NB4 (cell line): ENCODE data around the gene MGRN1.
"Not testable (repeated sequence)": the region's sequence is repeated elsewhere in the genome, so short reads cannot be mapped to it uniquely, and the experiment has no call there.

ENCODE experiments used
- CTCF ChIP-seq: IDR thresholded peaks from one replicate; pipeline ENCODE4 v1.5.1; 2012; ENCODE audit warnings: low read depth, low read length
- MAX ChIP-seq: IDR thresholded peaks from 2 replicates; pipeline ENCODE4 v1.6.1; 2011; ENCODE audit warnings: low read depth, low read length
- POLR2A ChIP-seq: IDR thresholded peaks from 2 replicates; pipeline ENCODE4 v1.6.1; 2011; ENCODE audit warnings: mild to moderate bottlenecking; ENCODE audit not compliant: insufficient read length; ENCODE audit errors: extremely low read depth

DNA sequence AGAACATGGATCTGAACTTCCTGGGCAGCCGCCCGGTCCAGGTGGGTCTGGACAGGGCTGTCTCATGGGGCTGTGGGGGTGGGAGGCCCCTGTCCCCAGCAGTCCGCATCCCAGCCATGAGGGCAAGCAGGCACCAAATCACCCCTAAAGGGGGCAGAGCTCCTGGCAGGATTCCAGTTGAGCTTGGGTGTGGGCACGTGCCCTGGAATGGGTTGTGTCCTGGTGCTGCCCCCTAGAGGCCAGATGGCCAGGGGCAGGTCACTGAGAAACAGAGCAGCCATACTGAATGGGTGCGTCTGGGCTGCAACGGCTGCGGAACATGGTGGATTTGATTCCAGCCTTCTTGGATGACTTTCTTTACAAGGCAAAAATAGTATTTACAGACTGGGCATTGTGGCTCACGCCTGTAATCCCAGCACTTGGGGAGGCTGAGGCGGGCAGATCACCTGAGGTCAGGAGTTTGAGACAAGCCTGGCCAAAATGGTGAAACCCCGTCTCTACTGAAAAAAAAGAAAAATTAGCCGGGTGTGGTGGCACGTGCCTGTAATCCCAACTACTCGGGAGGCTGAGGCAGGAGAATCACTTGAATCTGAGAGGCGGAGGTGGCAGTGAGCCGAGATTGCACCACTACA, 25.9 kb downstream of the MGRN1 start:
- TF ChIP-seq CTCF (peak; percentile 76), MAX (peak; percentile 90)
- not testable (repeated sequence) for TF ChIP-seq POLR2A
